Endothelial cell of umbilical vein (primary cell): Measurements from ENCODE around the gene TNIK. TPM values are rescaled to one million over a fixed set of nuclear protein-coding genes. Genes with fewer than 3 reads are reported as not detected.

ENCODE experiments used
- BruUV-seq: library from RNA; stranded (reverse); fragments of 400-500 nt; replicated peaks from 2 replicates; lab custom pipeline; 2021; lab: Mats Ljungman, UMichigan
- CTCF ChIA-PET: fragments of 300-600, 350-600 bp; sonication (Branson Sonifier 250); formaldehyde crosslinking; loops from one replicate; lab custom pipeline; 2021; ENCODE audit warnings: antibody characterized with exemption, inconsistent platforms; lab: Charles Lee
- POLR2A ChIA-PET: fragments of 300-600, 350-600 bp; sonication (Branson Sonifier 250); formaldehyde crosslinking; loops from one replicate; lab custom pipeline; 2021; ENCODE audit warnings: antibody characterized with exemption, inconsistent platforms; lab: Charles Lee
- DNase-seq: peaks from one replicate; pipeline ENCODE4 v3.0.0-alpha.2; 2011; ENCODE audit warnings: low read depth, low spot score
- FAIRE-seq: peaks from 2 replicates; lab custom pipeline; 2011; peaks lifted over from hg19 to GRCh38; lab: Jason Lieb, UNC
- H2AFZ ChIP-seq: 2 replicates; pipeline ENCODE4 v1.6.0; 2012; ENCODE audit warnings: low read depth, low read length, control low read depth, inconsistent platforms
- H3K27ac ChIP-seq: 2 replicates; pipeline ENCODE4 v1.5.1; 2011; ENCODE audit warnings: low read depth, mild to moderate bottlenecking, control low read depth, low read length, moderate library complexity; ENCODE audit not compliant: insufficient read depth
- H3K27me3 ChIP-seq, 2 experiments: 2 replicates each; pipeline versions ENCODE4 v1.6.0 to v1.6.1; 2011; ENCODE audit warnings: low read length in 2 of 2, mixed read lengths in 1 of 2; ENCODE audit not compliant: control insufficient read depth in 2 of 2, insufficient read depth in 2 of 2
- H3K36me3 ChIP-seq, 2 experiments: 2 replicates in 1 of 2; 3 replicates in 1 of 2; pipeline ENCODE4 v1.5.1; 2011; ENCODE audit warnings: low read length in 2 of 2, mild to moderate bottlenecking in 1 of 2, moderate library complexity in 1 of 2; ENCODE audit not compliant: control insufficient read depth in 2 of 2, insufficient read depth in 2 of 2; ENCODE audit errors: extremely low read depth in 1 of 2
- H3K4me1 ChIP-seq: 3 replicates; pipeline ENCODE4 v1.5.1; 2011; ENCODE audit warnings: mild to moderate bottlenecking, low read length; ENCODE audit not compliant: control insufficient read depth, insufficient read depth; ENCODE audit errors: extremely low read depth
- H3K4me2 ChIP-seq: 2 replicates; pipeline ENCODE4 v1.6.1; 2011; ENCODE audit warnings: low read length, control low read depth, mixed read lengths; ENCODE audit not compliant: insufficient read depth
- H3K4me3 ChIP-seq, 3 experiments: fragments of 200-600 bp in 1 of 3; sonication (generic), shearing (Covaris generic) in 1 of 3; replicated peaks in 1 of 3; 2 replicates each; pipeline ENCODE4 v1.5.1; 2011 to 2016; ENCODE audit warnings: control low read depth in 3 of 3, low read length in 3 of 3, mild to moderate bottlenecking in 2 of 3, inconsistent platforms in 1 of 3, low read depth in 1 of 3, moderate library complexity in 1 of 3; ENCODE audit not compliant: insufficient read depth in 1 of 3
- H3K79me2 ChIP-seq: 2 replicates; pipeline ENCODE4 v1.6.0; 2012; ENCODE audit warnings: low read length, inconsistent platforms; ENCODE audit not compliant: control insufficient read depth, insufficient read depth
- H3K9ac ChIP-seq: replicated peaks from 2 replicates; pipeline ENCODE3; 2011; ENCODE audit warnings: low read length, control low read depth; ENCODE audit not compliant: insufficient read depth; ENCODE audit errors: extremely low read depth
- H3K9me1 ChIP-seq: replicated peaks from 3 replicates; pipeline ENCODE4 v1.6.0; 2011; ENCODE audit warnings: mild to moderate bottlenecking, low read length; ENCODE audit not compliant: control insufficient read depth, insufficient read depth; ENCODE audit errors: extremely low read depth
- H3K9me3 ChIP-seq: replicated peaks from 2 replicates; pipeline ENCODE4 v1.5.1; 2012; ENCODE audit warnings: low read length, inconsistent platforms; ENCODE audit not compliant: control insufficient read depth, insufficient read depth
- H4K20me1 ChIP-seq: replicated peaks from 2 replicates; pipeline ENCODE3; 2011; ENCODE audit warnings: mild to moderate bottlenecking, low read length; ENCODE audit not compliant: control insufficient read depth, insufficient read depth; ENCODE audit errors: extremely low read depth
- EZH2 ChIP-seq: IDR thresholded peaks from 2 replicates; pipeline ENCODE4 v1.6.1; 2012; ENCODE audit warnings: borderline replicate concordance, low read depth, mild to moderate bottlenecking, moderate library complexity, low read length, inconsistent platforms; ENCODE audit not compliant: severe bottlenecking
- FOS ChIP-seq: IDR thresholded peaks from 2 replicates; pipeline ENCODE4 v1.6.1; 2011; ENCODE audit warnings: mild to moderate bottlenecking, low read length, moderate library complexity, borderline replicate concordance; ENCODE audit not compliant: insufficient read depth
- GATA2 ChIP-seq: IDR thresholded peaks from 2 replicates; pipeline ENCODE4 v1.7.0; 2011; ENCODE audit warnings: low read depth, mild to moderate bottlenecking, moderate library complexity, mixed read lengths, low read length; ENCODE audit not compliant: insufficient read length, insufficient read depth
- JUN ChIP-seq: IDR thresholded peaks from 2 replicates; pipeline ENCODE4 v1.6.1; 2011; ENCODE audit warnings: borderline replicate concordance, low read depth; ENCODE audit not compliant: insufficient read length, insufficient read depth
- MYC ChIP-seq: IDR thresholded peaks from one replicate; pipeline ENCODE4 v1.6.1; 2011; ENCODE audit warnings: mild to moderate bottlenecking, low read depth, low read length
- POLR2A ChIP-seq: IDR thresholded peaks from 2 replicates; pipeline ENCODE4 v1.6.1; 2012; ENCODE audit warnings: low read depth, mild to moderate bottlenecking, control low read depth, low read length
- POLR2AphosphoS5 ChIP-seq: IDR thresholded peaks from 2 replicates; pipeline ENCODE4 v1.6.1; 2012; ENCODE audit warnings: low read depth, mild to moderate bottlenecking, control low read depth, low read length, moderate library complexity; ENCODE audit not compliant: insufficient read depth
- dilution Hi-C: fragments of 300-500 bp; cut with MboI; formaldehyde crosslinking; loops from one replicate; pipeline ENCODE4 v1.15.0; 2019; ENCODE audit warnings: low sequenced_read_pairs; ENCODE audit not compliant: extremely low pct_ligation_motif_present
- intact Hi-C: fragments of 100-400 bp; cut with micrococcal nuclease; formaldehyde crosslinking; loops from one replicate; pipeline ENCODE4 v1.10.0; 2022
- polyA plus RNA-seq, 4 experiments: library from polyadenylated mRNA; depleted of rRNA in 3 of 4; stranded (reverse) in 3 of 4; unstranded in 1 of 4; fragments of >200 nt; gene quantifications; 2 replicates each; pipeline versions ENCODE4 v1.2.1 to v1.2.3, GENCODE V29; 2011 to 2012; ENCODE audit warnings: missing spikeins in 1 of 4
- total RNA-seq: library from RNA; stranded (reverse); gene quantifications from 2 replicates; pipeline ENCODE4 v1.2.3, GENCODE V29; 2021
- TF ChIP-seq, protein P1 (sequence below): IDR thresholded peaks from 2 replicates; pipeline ENCODE4 v1.6.1; 2011; ENCODE audit not compliant: insufficient read depth, insufficient read length
- TF ChIP-seq, protein P2 (sequence below), 2 donors: IDR thresholded peaks; 1 replicate in 1 of 2; 2 replicates in 1 of 2; pipeline ENCODE4 v1.5.1; 2011; ENCODE audit warnings: low read length in 2 of 2, mild to moderate bottlenecking in 2 of 2, moderate library complexity in 2 of 2, control low read depth in 1 of 2, inconsistent platforms in 1 of 2, low read depth in 1 of 2; ENCODE audit not compliant: insufficient read depth in 1 of 2; ENCODE audit errors: extremely low read depth in 1 of 2

Gene TNIK
- total and polyA plus RNA-seq, 2 donors (not counting 3 experiments of a cell fraction or from before 2014, with no cell fraction given) = 10.9 to 39.7 TPM

DNA sequence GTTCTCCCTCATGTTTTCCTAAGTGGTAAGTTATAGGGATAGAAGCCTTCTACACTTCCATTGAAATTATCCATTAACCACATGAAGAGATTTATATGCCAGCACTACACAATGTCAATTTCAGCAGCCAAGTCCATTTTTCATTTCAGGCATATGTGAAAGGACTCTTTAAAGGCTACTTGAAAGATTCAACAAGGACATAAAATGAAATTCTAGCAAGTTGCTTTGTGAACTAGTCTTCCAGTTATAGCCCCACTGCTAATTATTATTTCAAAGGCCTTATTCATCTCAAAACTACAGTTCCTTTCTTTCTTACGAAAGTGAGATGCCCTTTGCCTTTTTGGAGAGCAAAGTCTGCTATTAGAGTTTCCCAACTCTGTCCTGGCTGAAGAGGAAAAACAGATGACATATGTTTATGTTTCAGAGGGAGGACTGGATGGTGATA lies 367.7 kb downstream of the TNIK start:
- no peak overlapping the region for H2AFZ ChIP-seq
- TF ChIP-seq EZH2 = no peak
- TF ChIP-seq, protein P1, sequence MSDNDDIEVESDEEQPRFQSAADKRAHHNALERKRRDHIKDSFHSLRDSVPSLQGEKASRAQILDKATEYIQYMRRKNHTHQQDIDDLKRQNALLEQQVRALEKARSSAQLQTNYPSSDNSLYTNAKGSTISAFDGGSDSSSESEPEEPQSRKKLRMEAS = no peak
- no peak for TF ChIP-seq GATA2
- TF ChIP-seq, protein P2, sequence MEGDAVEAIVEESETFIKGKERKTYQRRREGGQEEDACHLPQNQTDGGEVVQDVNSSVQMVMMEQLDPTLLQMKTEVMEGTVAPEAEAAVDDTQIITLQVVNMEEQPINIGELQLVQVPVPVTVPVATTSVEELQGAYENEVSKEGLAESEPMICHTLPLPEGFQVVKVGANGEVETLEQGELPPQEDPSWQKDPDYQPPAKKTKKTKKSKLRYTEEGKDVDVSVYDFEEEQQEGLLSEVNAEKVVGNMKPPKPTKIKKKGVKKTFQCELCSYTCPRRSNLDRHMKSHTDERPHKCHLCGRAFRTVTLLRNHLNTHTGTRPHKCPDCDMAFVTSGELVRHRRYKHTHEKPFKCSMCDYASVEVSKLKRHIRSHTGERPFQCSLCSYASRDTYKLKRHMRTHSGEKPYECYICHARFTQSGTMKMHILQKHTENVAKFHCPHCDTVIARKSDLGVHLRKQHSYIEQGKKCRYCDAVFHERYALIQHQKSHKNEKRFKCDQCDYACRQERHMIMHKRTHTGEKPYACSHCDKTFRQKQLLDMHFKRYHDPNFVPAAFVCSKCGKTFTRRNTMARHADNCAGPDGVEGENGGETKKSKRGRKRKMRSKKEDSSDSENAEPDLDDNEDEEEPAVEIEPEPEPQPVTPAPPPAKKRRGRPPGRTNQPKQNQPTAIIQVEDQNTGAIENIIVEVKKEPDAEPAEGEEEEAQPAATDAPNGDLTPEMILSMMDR (IDR thresholded peaks at IDR 0.05; ENCODE audit: extremely low read depth in 1 of 2, insufficient read depth in 1 of 2, low read depth in 1 of 2, low read length in 2 of 2) = no peak
- TF ChIP-seq MYC = no peak
- no peak for TF ChIP-seq FOS
- no peak for TF ChIP-seq JUN
- no peak for TF ChIP-seq POLR2AphosphoS5
- TF ChIP-seq POLR2A = no peak
- dilution Hi-C loops = no loop called here
- ChIA-PET CTCF (no interaction called here), POLR2A (no interaction called here)
- no peaks in the 10 kb centered on the region for H4K20me1 ChIP-seq
- peaks cover 13% of the 10 kb centered on the region for H3K4me1 ChIP-seq
- intact Hi-C loops = no loop called here
- H3K27ac ChIP-seq = no peak overlapping the region
- FAIRE-seq = no peak
- H3K4me3 ChIP-seq = no peak overlapping the region
- no peaks in the 10 kb centered on the region for H3K9me3 ChIP-seq
- H3K9me1 ChIP-seq = no peaks in the 10 kb centered on the region
- no peaks in the 10 kb centered on the region for H3K27me3 ChIP-seq
- H3K9ac ChIP-seq = no peak overlapping the region
- BruUV-seq = no TSS peak
- no peak for DNase-seq
- no peaks in the 10 kb centered on the region for H3K36me3 ChIP-seq
- H3K79me2 ChIP-seq = no peaks in the 10 kb centered on the region
- H3K4me2 ChIP-seq = no peak overlapping the region
